Adrenal gland (tissue), 12 donors: ENCODE results near the gene EIF2S2. TPM values are rescaled to one million over a fixed set of nuclear protein-coding genes. Genes with fewer than 3 reads are reported as not detected.

ENCODE experiments used
- DNase-seq, 7 donors: peaks; one replicate each; pipeline ENCODE4 v3.0.0-alpha.2; 2019 to 2020
- H3K27ac ChIP-seq, 5 donors: fragments of 200-600 bp; sonication (generic) in 4 of 5; 1 replicate in 3 of 5; 2 replicates in 2 of 5; pipeline versions ENCODE4 v1.5.1 to v1.8.0; 2016 to 2020; ENCODE audit warnings: mild to moderate bottlenecking in 1 of 5
- H3K27me3 ChIP-seq: fragments of 200-600 bp; 2 replicates; pipeline ENCODE4 v1.8.0; 2021
- H3K36me3 ChIP-seq, 2 donors: fragments of 200-600 bp; replicated peaks in 1 of 2; 1 replicate in 1 of 2; 2 replicates in 1 of 2; pipeline versions ENCODE4 v1.5.1 to v1.8.0; 2018 to 2022
- H3K4me1 ChIP-seq, 2 donors: fragments of 200-600 bp; replicated peaks in 1 of 2; 1 replicate in 1 of 2; 2 replicates in 1 of 2; pipeline versions ENCODE4 v1.5.1 to v1.8.0; 2018 to 2021
- H3K4me3 ChIP-seq, 4 donors: fragments of 200-600 bp; sonication (generic) in 3 of 4; one replicate each; pipeline ENCODE4 v1.5.1; 2016 to 2018
- H3K9me3 ChIP-seq, 3 donors: fragments of 200-600 bp; sonication (generic) in 1 of 3; replicated peaks in 1 of 3; 1 replicate in 2 of 3; 2 replicates in 1 of 3; pipeline versions ENCODE4 v1.5.1 to v1.8.0; 2016 to 2021
- CTCF ChIP-seq, 6 experiments: fragments of 450-650 bp in 4 of 6; fragments of 200-600 bp in 2 of 6; sonication (generic) in 1 of 6; IDR thresholded peaks; 1 replicate in 5 of 6; 2 replicates in 1 of 6; pipeline versions ENCODE4 v1.5.1 to v1.8.0; 2016 to 2021; ENCODE audit warnings: antibody characterized with exemption in 6 of 6, mild to moderate bottlenecking in 2 of 6, moderate library complexity in 1 of 6
- POLR2A ChIP-seq, 2 donors: fragments of 450-650 bp; IDR thresholded peaks; one replicate each; pipeline ENCODE4 v1.6.1; 2017; ENCODE audit warnings: antibody characterized with exemption in 2 of 2, mild to moderate bottlenecking in 2 of 2, moderate library complexity in 1 of 2
- WGBS, 4 donors: extraction: QIAGEN DNeasy Blood & Tissue Kit in 2 of 4; methylation state at CpG; one replicate each; pipeline versions ENCODE4 v1.1.5 to v1.1.7; 2013 to 2017; 5-methylcytosine and 5-hydroxymethylcytosine counted together
- intact Hi-C, 2 donors: fragments of 100-400 bp; cut with DNase I; formaldehyde crosslinking; loops; one replicate each; pipeline versions ENCODE4 v1.14.1 to v1.15.0; 2022 to 2023
- polyA plus RNA-seq, 3 donors: library from polyadenylated mRNA; stranded (reverse); fragments of 200-250 nt in 2 of 3; fragments of 350-450 nt in 1 of 3; fragmentation: Illumina TruSeq in 1 of 3; extraction: RNeasy Lipid Tissue Mini Kit (QIAGEN cat#74804) in 1 of 3; gene quantifications; one replicate each; pipeline ENCODE4 v1.2.3, GENCODE V29; 2013 to 2014
- total RNA-seq, 9 donors: library from RNA; depleted of rRNA in 4 of 9; stranded (reverse); fragments of >200 nt in 4 of 9; fragments of 120-200 nt in 1 of 9; fragmentation: NEBNext Ultra II Directional in 1 of 9; extraction: Animal tissue kit (Norgen Biotek cat#: 25700) in 1 of 9; gene quantifications; one replicate each; pipeline versions ENCODE4 v1.1.0 to v1.2.4, GENCODE V29; 2013 to 2023
- donor health status: healthy with polysubstance abuse.
- donor health status: Bipolar disorder and iron deficiency.
- donor health status: DM: yes; HTN: yes; CAD: no.
- donor health status: DM: no; HTN: no; CAD: no.
- donor health status: DM: no; HTN: no; CAD: no.
- donor health status: DM: yes; HTN: yes; CAD: no.

EIF2S2 gene
- total and polyA plus RNA-seq, 12 donors: 26.7 to 204 (median 49.9) TPM

DNA sequence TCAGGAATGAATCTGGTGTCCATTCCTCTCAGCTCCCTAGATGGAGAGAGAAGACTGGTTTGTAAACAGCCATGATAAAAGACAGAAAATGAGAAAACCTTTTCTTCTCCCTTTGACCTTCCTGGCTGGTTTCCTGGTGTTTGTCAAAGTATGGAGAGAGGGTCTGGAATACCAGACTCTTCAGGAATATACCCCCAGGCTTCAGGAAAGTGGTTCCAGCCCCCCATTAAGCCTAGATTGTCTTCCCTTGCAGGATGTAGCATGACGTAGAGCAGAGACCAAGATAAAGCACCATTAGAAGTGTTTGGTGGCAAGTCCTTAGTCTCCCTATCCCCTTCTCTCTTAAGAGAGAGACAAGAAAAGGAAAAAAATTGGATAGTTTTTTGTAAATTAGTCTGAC is 51.1 kb downstream of the EIF2S2 start:
- WGBS, 4 donors: 81 to 96% (median 90%) methylated on average over 1 of the region's 1 CpG
- no peaks in the 10 kb centered on the region for H3K9me3 ChIP-seq
- intact Hi-C loops: loop anchor here (10.0 kb wide), 2 partner anchors 66 to 126 kb away; partner anchors contain the start of gene RALY (in 1 of the 2)
- no peak overlapping the region for H3K27ac ChIP-seq
- DNase-seq: no peak
- no peaks in the 10 kb centered on the region for H3K36me3 ChIP-seq
- TF ChIP-seq POLR2A (IDR thresholded peaks at IDR 0.05) (no peak), CTCF (IDR thresholded peaks at IDR 0.05) (no peak)
- H3K4me3 ChIP-seq: no peak overlapping the region
- H3K4me1 ChIP-seq: peaks cover 9 to 12% of the 10 kb centered on the region in 2 donors
- no peaks in the 10 kb centered on the region for H3K27me3 ChIP-seq

- no peak overlapping the region for H3K4me3 ChIP-seq
- no peak overlapping the region for H3K27ac ChIP-seq
- H3K36me3 ChIP-seq: no peaks in the 10 kb centered on the region
- WGBS, 4 donors: 40 to 67% (median 47%) methylated on average over 1 of the region's 1 CpG
- H3K27me3 ChIP-seq: no peaks in the 10 kb centered on the region
- no peak for TF ChIP-seq POLR2A (IDR thresholded peaks at IDR 0.05)
- no peak for TF ChIP-seq CTCF (IDR thresholded peaks at IDR 0.05)
- DNase-seq: no peak
- peaks cover 0 to 9% of the 10 kb centered on the region in 2 donors for H3K4me1 ChIP-seq
- intact Hi-C loops: no loop called here
- no peaks in the 10 kb centered on the region for H3K9me3 ChIP-seq
Measured at GRCh38 chr20:34058831-34059230, 53.2 kb downstream of the EIF2S2 start.

- Histone ChIP-seq H3K9me3 (no peaks in the 10 kb centered on the region), H3K4me1 (peaks cover 3 to 25% of the 10 kb centered on the region in 2 donors), H3K36me3 (no peaks in the 10 kb centered on the region), H3K4me3 (no peak overlapping the region), H3K27me3 (no peaks in the 10 kb centered on the region), H3K27ac (no peak overlapping the region)
- TF ChIP-seq CTCF (IDR thresholded peaks at IDR 0.05): no peak
- no peak for TF ChIP-seq POLR2A (IDR thresholded peaks at IDR 0.05)
- DNase-seq: no peak
- 53 to 65% (median 57%) methylated on average over 1 of the region's 1 CpG for WGBS, 4 donors
- intact Hi-C loops: no loop called here
Measured at GRCh38 chr20:34055290-34055689, 56.8 kb downstream of the EIF2S2 start.

- intact Hi-C loops: no loop called here
- 40 to 85% (median 58%) methylated on average over 2 of the region's 2 CpGs for WGBS, 4 donors
- peaks cover 3 to 31% of the 10 kb centered on the region in 2 donors for H3K4me1 ChIP-seq
- H3K36me3 ChIP-seq: no peaks in the 10 kb centered on the region
- H3K9me3 ChIP-seq: no peaks in the 10 kb centered on the region
- TF ChIP-seq POLR2A (IDR thresholded peaks at IDR 0.05) (no peak), CTCF (IDR thresholded peaks at IDR 0.05) (no peak)
- H3K4me3 ChIP-seq: no peak overlapping the region
- no peak for DNase-seq
- H3K27me3 ChIP-seq: no peaks in the 10 kb centered on the region
- no peak overlapping the region for H3K27ac ChIP-seq
Measured at GRCh38 chr20:34052414-34052813, 59.6 kb downstream of the EIF2S2 start.
